IMR-90 (cell line): ENCODE results near the gene LIPE. TPM values are rescaled to one million over a fixed set of nuclear protein-coding genes. Genes with fewer than 3 reads are reported as not detected.

Experiments
- ATAC-seq: fragments of 200-7000 bp; cut with Tn5 transposase; 2 replicates; pipeline ENCODE4 v1.9.1; 2020; ENCODE audit warnings: low read depth, mild to moderate bottlenecking, moderate library complexity
- BruUV-seq: library from RNA; stranded (reverse); fragments of 400-500 nt; replicated peaks from 2 replicates; lab custom pipeline; 2021; lab: Mats Ljungman, UMichigan
- CTCF ChIA-PET: fragments of 300-600 bp; formaldehyde crosslinking; extraction: SDS; loops from one replicate; lab custom pipeline; 2021; ENCODE audit warnings: antibody characterized with exemption; lab: Yijun Ruan, JAX
- POLR2A ChIA-PET: fragments of 300-600 bp; sonication (Branson Sonifier 250); formaldehyde crosslinking; loops from one replicate; lab custom pipeline; 2022; ENCODE audit warnings: antibody characterized with exemption; ENCODE audit not compliant: unreplicated experiment; lab: Charles Lee
- DNase-seq: peaks from one replicate; pipeline ENCODE4 v3.0.0; 2013
- H2AFZ ChIP-seq: replicated peaks from 2 replicates; pipeline ENCODE3; 2013; ENCODE audit warnings: low read length, mild to moderate bottlenecking; ENCODE audit not compliant: poor library complexity
- H2AK5ac ChIP-seq: 2 replicates; pipeline ENCODE4 v1.6.1; 2013; ENCODE audit warnings: low read depth, low read length, inconsistent platforms
- H2AK9ac ChIP-seq: replicated peaks from 2 replicates; pipeline ENCODE3; 2013; ENCODE audit warnings: mild to moderate bottlenecking, low read depth, low read length, moderate library complexity; ENCODE audit not compliant: poor library complexity
- H2BK120ac ChIP-seq: 2 replicates; pipeline ENCODE4 v1.6.1; 2013; ENCODE audit warnings: low read depth, low read length, inconsistent platforms
- H2BK15ac ChIP-seq: 3 replicates; pipeline ENCODE4 v1.6.1; 2013; ENCODE audit warnings: low read depth, low read length, inconsistent platforms
- H2BK20ac ChIP-seq: 2 replicates; pipeline ENCODE4 v1.6.1; 2013; ENCODE audit warnings: low read depth, mild to moderate bottlenecking, inconsistent platforms, low read length, moderate library complexity
- H2BK5ac ChIP-seq: 2 replicates; pipeline ENCODE4 v1.6.1; 2013; ENCODE audit warnings: mild to moderate bottlenecking, low read depth, low read length, inconsistent platforms; ENCODE audit not compliant: poor library complexity, severe bottlenecking
- H3K14ac ChIP-seq: replicated peaks from 2 replicates; pipeline ENCODE4 v1.6.1; 2013; ENCODE audit warnings: low read depth, low read length, inconsistent platforms
- H3K18ac ChIP-seq: 2 replicates; pipeline ENCODE4 v1.6.1; 2013; ENCODE audit warnings: low read depth, low read length, control low read depth
- H3K23ac ChIP-seq: 2 replicates; pipeline ENCODE4 v1.6.1; 2013; ENCODE audit warnings: low read depth, low read length, inconsistent platforms
- H3K27ac ChIP-seq: 2 replicates; pipeline ENCODE4 v1.5.1; 2013; ENCODE audit warnings: mild to moderate bottlenecking, control low read depth, low read length; ENCODE audit not compliant: insufficient read depth
- H3K27me3 ChIP-seq: 2 replicates; pipeline ENCODE4 v1.6.1; 2013; ENCODE audit warnings: low read length; ENCODE audit not compliant: control insufficient read depth, insufficient read depth
- H3K36me3 ChIP-seq: 2 replicates; pipeline ENCODE4 v1.6.1; 2013; ENCODE audit warnings: low read length, mixed read lengths; ENCODE audit not compliant: control insufficient read depth, insufficient read depth
- H3K4ac ChIP-seq: 2 replicates; pipeline ENCODE4 v1.6.1; 2013; ENCODE audit warnings: low read depth, low read length, inconsistent platforms
- H3K4me1 ChIP-seq: 2 replicates; pipeline ENCODE4 v1.6.1; 2013; ENCODE audit warnings: low read length, mixed read lengths; ENCODE audit not compliant: control insufficient read depth, insufficient read depth
- H3K4me2 ChIP-seq: 2 replicates; pipeline ENCODE4 v1.6.1; 2013; ENCODE audit warnings: low read depth, mild to moderate bottlenecking, control low read depth, low read length, moderate library complexity
- H3K4me3 ChIP-seq: 2 replicates; pipeline ENCODE4 v1.5.1; 2013; ENCODE audit warnings: low read depth, mild to moderate bottlenecking, control low read depth, low read length, moderate library complexity; ENCODE audit not compliant: insufficient read depth
- H3K56ac ChIP-seq: 2 replicates; pipeline ENCODE4 v1.6.1; 2013; ENCODE audit warnings: low read length, inconsistent platforms; ENCODE audit not compliant: insufficient read depth; ENCODE audit errors: extremely low read depth
- H3K79me1 ChIP-seq, 2 experiments: 2 replicates each; pipeline ENCODE4 v1.6.1; 2013; ENCODE audit warnings: low read length in 2 of 2, inconsistent platforms in 1 of 2, low read depth in 1 of 2
- H3K9ac ChIP-seq: 2 replicates; pipeline ENCODE4 v1.6.1; 2013; ENCODE audit warnings: low read depth, low read length, control low read depth
- H3K9me1 ChIP-seq: 2 replicates; pipeline ENCODE4 v1.6.1; 2013; ENCODE audit warnings: low read length, inconsistent platforms; ENCODE audit not compliant: insufficient read depth
- H3K9me3 ChIP-seq: 2 replicates; pipeline ENCODE4 v1.6.1; 2013; ENCODE audit warnings: low read length; ENCODE audit not compliant: control insufficient read depth, insufficient read depth
- H4K20me1 ChIP-seq: 2 replicates; pipeline ENCODE4 v1.6.1; 2013; ENCODE audit warnings: low read length, inconsistent platforms; ENCODE audit not compliant: insufficient read depth
- H4K5ac ChIP-seq: 2 replicates; pipeline ENCODE4 v1.6.1; 2013; ENCODE audit warnings: mild to moderate bottlenecking, low read depth, low read length, control low read depth
- H4K8ac ChIP-seq, 2 experiments: 2 replicates each; pipeline ENCODE4 v1.6.1; 2013; ENCODE audit warnings: low read depth in 2 of 2, low read length in 2 of 2, control low read depth in 1 of 2, inconsistent platforms in 1 of 2
- H4K91ac ChIP-seq: 2 replicates; pipeline ENCODE4 v1.6.1; 2013; ENCODE audit warnings: low read depth, low read length, inconsistent platforms; ENCODE audit not compliant: insufficient read depth
- MXI1 ChIP-seq: IDR thresholded peaks from 2 replicates; pipeline ENCODE4 v1.6.1; 2012; ENCODE audit warnings: low read depth, mild to moderate bottlenecking, low read length, moderate library complexity, borderline replicate concordance
- WGBS, 2 experiments: methylation state at CpG; one replicate each; pipeline versions ENCODE4 v1.1.5 to v1.1.7; 2013; ENCODE audit warnings: missing lambda C conversion rate in 2 of 2; ENCODE audit not compliant: insufficient read length in 1 of 2; ENCODE audit errors: extremely low coverage in 2 of 2; 5-methylcytosine and 5-hydroxymethylcytosine counted together
- dilution Hi-C: fragments of 300-500 bp; cut with HindIII; formaldehyde crosslinking; loops from one replicate; pipeline ENCODE4 v1.14.3; 2018; ENCODE audit warnings: low sequenced_read_pairs; ENCODE audit not compliant: unreplicated experiment
- in situ Hi-C: fragments of 300-500 bp; cut with MboI; formaldehyde crosslinking; loops from 3 replicates; pipeline ENCODE4 v1.14.3; 2019; ENCODE audit warnings: low sequenced_read_pairs, inconsistent platforms, mixed read lengths
- intact Hi-C: fragments of 100-400 bp; cut with micrococcal nuclease; formaldehyde crosslinking; loops from 2 replicates; pipeline ENCODE4 v1.10.0; 2022
- polyA plus RNA-seq, 3 experiments: library from polyadenylated mRNA; depleted of rRNA; stranded (reverse); fragments of >200 nt; gene quantifications; 2 replicates each; pipeline ENCODE4 v1.2.3, GENCODE V29; 2012; ENCODE audit warnings: low replicate concordance in 1 of 3
- total RNA-seq: library from RNA; depleted of rRNA; stranded (reverse); fragments of >200 nt; gene quantifications from 2 replicates; pipeline ENCODE4 v1.2.3, GENCODE V29; 2012
- TF ChIP-seq, protein P1 (sequence below): fragments of 150-350 bp; IDR thresholded peaks from 2 replicates; pipeline ENCODE4 v1.6.1; 2016; ENCODE audit warnings: low read depth, mild to moderate bottlenecking, low read length, moderate library complexity, borderline replicate concordance

LIPE gene
- total and polyA plus RNA-seq, 2 of the 4 experiments (the other 2 are of a cell fraction): 1.1 to 5.4 TPM

DNA sequence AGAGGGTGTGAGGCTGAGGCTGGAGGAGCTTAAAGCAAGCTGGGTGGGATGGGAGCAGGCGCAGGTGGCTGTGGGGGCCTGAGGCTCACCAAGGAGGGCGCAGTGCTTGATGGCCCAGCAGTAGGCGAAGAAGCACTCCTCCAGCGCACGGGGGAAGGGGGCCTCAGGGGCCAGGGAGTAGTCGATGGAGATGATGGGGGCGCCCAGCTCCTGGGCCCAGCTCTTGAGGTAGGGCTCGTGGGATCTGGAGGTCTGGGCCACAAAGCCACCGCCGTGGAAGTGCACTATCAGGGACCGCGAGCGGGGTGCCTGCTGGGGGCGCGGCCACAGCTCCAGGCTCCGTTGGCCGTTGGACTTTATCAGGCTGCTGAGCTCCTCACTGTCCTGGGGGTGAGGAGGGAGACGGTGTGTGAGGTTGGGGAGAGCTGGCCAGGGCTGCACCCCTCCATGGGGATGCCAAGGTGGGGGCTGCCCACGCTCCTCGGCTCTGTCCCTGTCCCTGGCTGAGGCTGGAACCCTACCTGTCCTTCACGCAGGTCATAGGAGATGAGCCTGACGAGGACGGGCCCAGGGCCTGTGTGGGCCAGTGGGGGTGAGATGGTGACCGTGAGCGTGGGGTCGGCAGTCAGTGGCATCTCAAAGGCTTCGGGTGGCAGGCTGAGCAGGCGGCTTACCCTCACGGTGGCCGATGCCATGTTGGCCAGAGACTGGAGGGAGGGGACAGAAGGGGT, 19.9 kb downstream of the LIPE start:
- no peak for ATAC-seq
- Histone ChIP-seq H2BK5ac (no peak overlapping the region), H3K27me3 (no peaks in the 10 kb centered on the region), H2BK15ac (no peak overlapping the region), H3K14ac (no peak overlapping the region), H2AK9ac (peak overlapping the region; percentile 16), H3K56ac (no peak overlapping the region), H2AFZ (no peak overlapping the region), H4K91ac (no peak overlapping the region), H3K4me1 (0 out of 2 replicates have a peak, but pooled peaks cover 4% of the 10 kb centered on the region), H2AK5ac (no peak overlapping the region), H3K9me1 (0 out of 2 replicates have a peak, but pooled peaks cover 4% of the 10 kb centered on the region), H3K4me3 (no peak overlapping the region), H4K20me1 (peaks cover 15% of the 10 kb centered on the region), H2BK120ac (no peak overlapping the region), H3K36me3 (peaks cover 1% of the 10 kb centered on the region; the same call in 1 of the 2 replicates), H3K4ac (no peak overlapping the region), H3K9ac (no peak overlapping the region), H3K18ac (no peak overlapping the region), H3K9me3 (no peaks in the 10 kb centered on the region), H3K4me2 (no peak overlapping the region), H3K27ac (no peak overlapping the region), H4K5ac (no peak overlapping the region), H4K8ac (no peak overlapping the region), H3K79me1 (peaks cover 0 to 4% of the 10 kb centered on the region in 2 experiments; a peak in 1 of 4 replicates), H3K23ac (no peak overlapping the region), H2BK20ac (no peak overlapping the region)
- in situ Hi-C loops: no loop called here
- dilution Hi-C loops: no loop called here
- BruUV-seq: no TSS peak
- TF ChIP-seq, protein P1, sequence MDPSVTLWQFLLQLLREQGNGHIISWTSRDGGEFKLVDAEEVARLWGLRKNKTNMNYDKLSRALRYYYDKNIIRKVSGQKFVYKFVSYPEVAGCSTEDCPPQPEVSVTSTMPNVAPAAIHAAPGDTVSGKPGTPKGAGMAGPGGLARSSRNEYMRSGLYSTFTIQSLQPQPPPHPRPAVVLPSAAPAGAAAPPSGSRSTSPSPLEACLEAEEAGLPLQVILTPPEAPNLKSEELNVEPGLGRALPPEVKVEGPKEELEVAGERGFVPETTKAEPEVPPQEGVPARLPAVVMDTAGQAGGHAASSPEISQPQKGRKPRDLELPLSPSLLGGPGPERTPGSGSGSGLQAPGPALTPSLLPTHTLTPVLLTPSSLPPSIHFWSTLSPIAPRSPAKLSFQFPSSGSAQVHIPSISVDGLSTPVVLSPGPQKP: no peak
- no peak for TF ChIP-seq MXI1
- ChIA-PET POLR2A (no interaction called here), CTCF (no interaction called here)
- 95% methylated on average over 8 of the region's 30 CpGs; no CpG with 5 or more reads in 1 of the 2 experiments for WGBS, 2 experiments
- no peak for DNase-seq
- intact Hi-C loops: loop anchor here (10.0 kb wide), 1 partner anchor 272 kb away; the partner anchor contains the start of gene POU2F2
